ENCODE measurements around the gene TSPEAR.

DNA sequence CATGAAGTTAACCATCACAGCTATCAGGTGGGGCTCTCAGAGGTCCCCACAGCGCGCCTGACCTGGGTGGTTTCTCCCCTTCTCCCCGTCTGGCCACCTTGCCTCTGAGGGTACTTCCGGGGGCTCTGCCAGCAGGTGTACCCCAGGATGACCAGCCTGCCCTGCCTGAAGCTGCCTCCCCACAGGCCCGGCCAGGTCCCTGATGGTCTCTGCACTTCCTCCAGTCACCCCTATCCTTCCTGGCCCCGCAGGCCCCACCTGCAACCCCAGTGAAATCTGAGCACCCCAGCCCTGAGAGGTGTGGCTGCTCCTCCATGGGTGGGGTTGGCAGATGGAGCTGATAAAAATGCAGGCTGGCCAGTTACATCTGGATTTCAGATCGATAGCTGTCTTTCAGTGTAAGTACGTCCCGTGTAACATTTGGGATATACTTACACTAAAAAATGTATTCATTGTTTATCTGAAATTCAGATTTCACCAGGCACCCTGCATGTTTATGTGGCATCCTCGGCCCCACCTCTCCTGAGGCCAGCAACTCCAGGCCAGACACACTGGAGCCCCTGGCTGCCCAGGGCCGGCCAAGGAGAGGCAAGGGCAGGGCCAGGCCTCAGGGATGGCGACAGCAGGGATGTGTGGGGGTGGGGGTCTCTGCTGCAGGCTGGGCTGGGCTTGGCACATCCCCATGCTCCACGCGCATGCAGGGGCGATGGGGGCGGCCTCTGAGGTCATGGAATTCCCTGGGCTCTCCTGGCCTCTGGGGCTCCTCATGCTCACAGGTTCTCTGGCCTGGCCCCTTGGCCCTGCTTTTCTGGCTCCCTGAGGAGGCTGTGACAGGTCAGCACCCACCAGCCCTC is 230.9 kb downstream of the TSPEAR start:
- TF ChIP-seq CTCF (IDR thresholded peaks at IDR 0.05): no peak
- TF ChIP-seq POLR2A (IDR thresholded peaks at IDR 0.05): no peak
- TF ChIP-seq POLR2AphosphoS5 (IDR thresholded peaks at IDR 0.05): no peak

All from prostate gland (tissue), 2 donors.